SJCRH30 (cell line): ENCODE measurements around the gene CHN1. TPM values are rescaled to one million over a fixed set of nuclear protein-coding genes. Genes with fewer than 3 reads are reported as not detected.

Experiments used
- DNase-seq, 2 experiments: peaks; one replicate each; pipeline ENCODE4 v3.0.0-alpha.2; 2015 to 2020
- H3K27ac ChIP-seq: fragments of 250-450 bp; sonication (Bioruptor Pico); 2 replicates; pipeline ENCODE4 v1.5.1; 2020; ENCODE audit warnings: mild to moderate bottlenecking, moderate library complexity
- H3K27me3 ChIP-seq: fragments of 250-450 bp; sonication (Bioruptor Pico); 2 replicates; pipeline ENCODE4 v1.5.1; 2020; ENCODE audit warnings: mild to moderate bottlenecking, moderate library complexity
- H3K36me3 ChIP-seq: fragments of 250-450 bp; sonication (Bioruptor Pico); 2 replicates; pipeline ENCODE4 v1.5.1; 2020; ENCODE audit warnings: mild to moderate bottlenecking, moderate library complexity
- H3K4me1 ChIP-seq: fragments of 250-450 bp; sonication (Bioruptor Pico); 2 replicates; pipeline ENCODE4 v1.5.1; 2020; ENCODE audit warnings: mild to moderate bottlenecking, moderate library complexity
- H3K4me3 ChIP-seq: fragments of 250-450 bp; sonication (Bioruptor Pico); 2 replicates; pipeline ENCODE4 v1.5.1; 2020; ENCODE audit warnings: mild to moderate bottlenecking, moderate library complexity
- H3K9me3 ChIP-seq: fragments of 250-450 bp; sonication (Bioruptor Pico); replicated peaks from 2 replicates; pipeline ENCODE4 v1.5.1; 2020; ENCODE audit warnings: mild to moderate bottlenecking, moderate library complexity
- total RNA-seq: library from RNA; depleted of rRNA; stranded (reverse); fragments of >200 nt; shearing (Covaris generic); gene quantifications from 2 replicates; pipeline ENCODE4 v1.2.3, GENCODE V29; 2014

The CHN1 gene
- total RNA-seq, 1 experiment from 2014 or later = 71.8 TPM

- peak; percentile 55 to 66 for DNase-seq
Observed at GRCh38 chr2:175003875-175004729, 1.1 kb downstream of the CHN1 start.

GRCh38 chr2:175002547-175003274 lies 2.5 kb downstream of the CHN1 start:
- no peak for DNase-seq
- Histone ChIP-seq H3K4me3 (no peak overlapping the region), H3K9me3 (no peaks in the 10 kb centered on the region), H3K4me1 (peaks cover 20% of the 10 kb centered on the region), H3K27me3 (no peaks in the 10 kb centered on the region), H3K27ac (no peak overlapping the region), H3K36me3 (no peaks in the 10 kb centered on the region; the same call in 1 of the 2 replicates)

More at GRCh38 chr2:175003875-175004729, 1.1 kb downstream of the CHN1 start:
- Histone ChIP-seq H3K4me3 (peak overlapping the region; percentile 90), H3K27ac (peak overlapping the region; percentile 35; the same call in 1 of the 2 replicates), H3K9me3 (no peaks in the 10 kb centered on the region), H3K27me3 (no peaks in the 10 kb centered on the region), H3K36me3 (no peaks in the 10 kb centered on the region), H3K4me1 (peaks cover 14% of the 10 kb centered on the region)

GRCh38 chr2:175001566-175001965 lies 3.6 kb downstream of the CHN1 start:
- Histone ChIP-seq H3K4me3 (no peak overlapping the region), H3K27ac (no peak overlapping the region), H3K9me3 (no peaks in the 10 kb centered on the region), H3K4me1 (peaks cover 23% of the 10 kb centered on the region), H3K36me3 (no peaks in the 10 kb centered on the region; the same call in 1 of the 2 replicates), H3K27me3 (no peaks in the 10 kb centered on the region)
- no peak for DNase-seq

GRCh38 chr2:174997110-174997509 lies 8.1 kb downstream of the CHN1 start:
- no peak overlapping the region for H3K4me3 ChIP-seq
- peaks cover 13% of the 10 kb centered on the region for H3K4me1 ChIP-seq
- H3K27ac ChIP-seq = no peak overlapping the region
- DNase-seq = no peak
- H3K27me3 ChIP-seq = no peaks in the 10 kb centered on the region
- no peaks in the 10 kb centered on the region for H3K9me3 ChIP-seq
- H3K36me3 ChIP-seq = no peaks in the 10 kb centered on the region; the same call in 1 of the 2 replicates

- H3K27ac ChIP-seq = no peak overlapping the region
- H3K4me1 ChIP-seq = peaks cover 13% of the 10 kb centered on the region
- no peaks in the 10 kb centered on the region for H3K27me3 ChIP-seq
- no peaks in the 10 kb centered on the region for H3K9me3 ChIP-seq
- no peaks in the 10 kb centered on the region; the same call in 1 of the 2 replicates for H3K36me3 ChIP-seq
- no peak for DNase-seq
- H3K4me3 ChIP-seq = no peak overlapping the region
Observed at GRCh38 chr2:174996622-174997021, 8.6 kb downstream of the CHN1 start.

- no peaks in the 10 kb centered on the region for H3K9me3 ChIP-seq
- H3K27me3 ChIP-seq = no peaks in the 10 kb centered on the region
- DNase-seq = no peak
- H3K4me1 ChIP-seq = peaks cover 12% of the 10 kb centered on the region
- no peaks in the 10 kb centered on the region; the same call in 1 of the 2 replicates for H3K36me3 ChIP-seq
- H3K4me3 ChIP-seq = no peak overlapping the region
- no peak overlapping the region for H3K27ac ChIP-seq
Observed at GRCh38 chr2:174994381-174994780, 10.8 kb downstream of the CHN1 start.

- DNase-seq = no peak
- Histone ChIP-seq H3K27ac (no peak overlapping the region), H3K4me1 (peaks cover 3% of the 10 kb centered on the region; the same call in 1 of the 2 replicates)
Observed at GRCh38 chr2:174992886-174993285, 12.3 kb downstream of the CHN1 start.

GRCh38 chr2:174985614-174986013 lies 19.6 kb downstream of the CHN1 start:
- Histone ChIP-seq H3K4me3 (no peak overlapping the region), H3K27me3 (no peaks in the 10 kb centered on the region), H3K36me3 (no peaks in the 10 kb centered on the region), H3K4me1 (peaks cover 5% of the 10 kb centered on the region), H3K27ac (peak overlapping the region; percentile 26; the same call in 1 of the 2 replicates), H3K9me3 (no peaks in the 10 kb centered on the region)
- peak in 1 of 2 experiments; percentile 62 for DNase-seq

More at GRCh38 chr2:174992886-174993285, 12.3 kb downstream of the CHN1 start:
- Histone ChIP-seq H3K9me3 (no peaks in the 10 kb centered on the region), H3K27me3 (no peaks in the 10 kb centered on the region), H3K36me3 (no peaks in the 10 kb centered on the region), H3K4me3 (no peak overlapping the region)

GRCh38 chr2:174984561-174984960 lies 20.6 kb downstream of the CHN1 start:
- no peak overlapping the region for H3K27ac ChIP-seq
- no peaks in the 10 kb centered on the region for H3K36me3 ChIP-seq
- no peak overlapping the region for H3K4me3 ChIP-seq
- peaks cover 5% of the 10 kb centered on the region for H3K4me1 ChIP-seq
- H3K9me3 ChIP-seq = no peaks in the 10 kb centered on the region
- H3K27me3 ChIP-seq = no peaks in the 10 kb centered on the region
- peak in 1 of 2 experiments; percentile 39 for DNase-seq

GRCh38 chr2:174981331-174981730 lies 23.9 kb downstream of the CHN1 start:
- no peak overlapping the region for H3K4me3 ChIP-seq
- H3K27ac ChIP-seq = no peak overlapping the region
- no peaks in the 10 kb centered on the region for H3K27me3 ChIP-seq
- H3K9me3 ChIP-seq = no peaks in the 10 kb centered on the region
- no peak for DNase-seq
- peaks cover 5% of the 10 kb centered on the region for H3K4me1 ChIP-seq
- H3K36me3 ChIP-seq = no peaks in the 10 kb centered on the region

GRCh38 chr2:174979996-174980395 lies 25.2 kb downstream of the CHN1 start:
- no peaks in the 10 kb centered on the region for H3K9me3 ChIP-seq
- DNase-seq = no peak

GRCh38 chr2:174977364-174977763 lies 27.8 kb downstream of the CHN1 start:
- no peaks in the 10 kb centered on the region for H3K9me3 ChIP-seq
- no peaks in the 10 kb centered on the region for H3K27me3 ChIP-seq
- no peak overlapping the region for H3K4me3 ChIP-seq
- no peaks in the 10 kb centered on the region for H3K36me3 ChIP-seq
- H3K27ac ChIP-seq = no peak overlapping the region
- DNase-seq = no peak
- H3K4me1 ChIP-seq = peaks cover 9% of the 10 kb centered on the region

More at GRCh38 chr2:174979996-174980395, 25.2 kb downstream of the CHN1 start:
- no peaks in the 10 kb centered on the region for H3K27me3 ChIP-seq
- H3K36me3 ChIP-seq = no peaks in the 10 kb centered on the region
- H3K4me3 ChIP-seq = no peak overlapping the region
- no peak overlapping the region for H3K27ac ChIP-seq
- peaks cover 5% of the 10 kb centered on the region for H3K4me1 ChIP-seq

GRCh38 chr2:174974131-174974530 lies 31.1 kb downstream of the CHN1 start:
- no peak for DNase-seq
- Histone ChIP-seq H3K4me1 (peaks cover 26% of the 10 kb centered on the region), H3K4me3 (no peak overlapping the region), H3K9me3 (no peaks in the 10 kb centered on the region), H3K36me3 (no peaks in the 10 kb centered on the region), H3K27me3 (no peaks in the 10 kb centered on the region), H3K27ac (peak overlapping the region; percentile 62; the same call in 1 of the 2 replicates)

- H3K4me3 ChIP-seq = no peak overlapping the region
- peak overlapping the region; percentile 62 for H3K27ac ChIP-seq
- no peaks in the 10 kb centered on the region for H3K36me3 ChIP-seq
- H3K27me3 ChIP-seq = no peaks in the 10 kb centered on the region
- H3K9me3 ChIP-seq = no peaks in the 10 kb centered on the region
- DNase-seq = no peak
- peaks cover 26% of the 10 kb centered on the region for H3K4me1 ChIP-seq
Observed at GRCh38 chr2:174972924-174973323, 32.3 kb downstream of the CHN1 start.
